ENCODE results near the gene SIPA1L3.

DNA sequence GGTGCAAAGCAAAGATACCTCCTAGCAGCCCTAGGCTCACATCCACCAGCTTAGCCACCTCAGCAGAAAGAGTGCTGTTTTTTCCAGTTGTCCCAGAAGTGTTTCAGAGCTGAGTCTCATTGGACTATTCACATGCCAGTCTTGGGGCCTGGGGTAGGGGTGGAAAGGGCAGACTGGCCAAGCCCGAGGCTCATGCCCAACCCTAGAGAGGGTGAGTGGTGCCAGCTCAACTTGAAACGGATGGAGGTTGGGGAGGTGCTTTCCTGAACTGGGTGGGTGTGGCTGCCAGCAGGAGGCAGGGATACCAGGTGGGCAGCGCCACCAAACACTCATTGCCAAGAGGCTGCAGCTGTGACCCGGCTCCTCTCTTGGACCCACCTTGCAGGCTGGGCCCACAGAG lies 200.1 kb downstream of the SIPA1L3 start:
- TF ChIP-seq, protein P1, sequence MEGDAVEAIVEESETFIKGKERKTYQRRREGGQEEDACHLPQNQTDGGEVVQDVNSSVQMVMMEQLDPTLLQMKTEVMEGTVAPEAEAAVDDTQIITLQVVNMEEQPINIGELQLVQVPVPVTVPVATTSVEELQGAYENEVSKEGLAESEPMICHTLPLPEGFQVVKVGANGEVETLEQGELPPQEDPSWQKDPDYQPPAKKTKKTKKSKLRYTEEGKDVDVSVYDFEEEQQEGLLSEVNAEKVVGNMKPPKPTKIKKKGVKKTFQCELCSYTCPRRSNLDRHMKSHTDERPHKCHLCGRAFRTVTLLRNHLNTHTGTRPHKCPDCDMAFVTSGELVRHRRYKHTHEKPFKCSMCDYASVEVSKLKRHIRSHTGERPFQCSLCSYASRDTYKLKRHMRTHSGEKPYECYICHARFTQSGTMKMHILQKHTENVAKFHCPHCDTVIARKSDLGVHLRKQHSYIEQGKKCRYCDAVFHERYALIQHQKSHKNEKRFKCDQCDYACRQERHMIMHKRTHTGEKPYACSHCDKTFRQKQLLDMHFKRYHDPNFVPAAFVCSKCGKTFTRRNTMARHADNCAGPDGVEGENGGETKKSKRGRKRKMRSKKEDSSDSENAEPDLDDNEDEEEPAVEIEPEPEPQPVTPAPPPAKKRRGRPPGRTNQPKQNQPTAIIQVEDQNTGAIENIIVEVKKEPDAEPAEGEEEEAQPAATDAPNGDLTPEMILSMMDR (IDR thresholded peaks at IDR 0.05; ENCODE audit: poor library complexity, severe bottlenecking): no peak
- TF ChIP-seq EP300 (conservative IDR thresholded peaks at IDR 0.05; ENCODE audit: poor library complexity, severe bottlenecking) (no peak), SMC3 (conservative IDR thresholded peaks at IDR 0.05; ENCODE audit: poor library complexity) (no peak), POLR2AphosphoS5 (IDR thresholded peaks at IDR 0.05) (no peak), EZH2 (IDR thresholded peaks at IDR 0.05; ENCODE audit: borderline replicate concordance, insufficient read depth, low read length, poor library complexity, severe bottlenecking) (no peak)

Measured in neural cell (in vitro differentiated cells).